ENCODE data around the gene LINS1.

The LINS1 gene

GRCh38 chr15:100524326-100524725 lies 77.7 kb downstream of the LINS1 start:
- Histone ChIP-seq H3K27ac (ENCODE audit: low read depth, low read length) (no peak overlapping the region), H3K4me3 (ENCODE audit: low read depth in 1 of 2, low read length in 2 of 2) (no peak overlapping the region), H3K4me1 (ENCODE audit: insufficient read depth, low read length) (peaks cover 14% of the 10 kb centered on the region), H3K36me3 (ENCODE audit: insufficient read depth, low read length) (no peaks in the 10 kb centered on the region), H3K27me3 (ENCODE audit: control insufficient read depth in 1 of 2, insufficient read depth in 2 of 2, low read length in 2 of 2) (no peaks in the 10 kb centered on the region), H3K9ac (ENCODE audit: low read length) (no peak overlapping the region), H3K9me3 (ENCODE audit: low read length) (no peaks in the 10 kb centered on the region)

- Histone ChIP-seq H3K4me1 (ENCODE audit: insufficient read depth, low read length) (peaks cover 17% of the 10 kb centered on the region), H3K27ac (ENCODE audit: low read depth, low read length) (no peak overlapping the region)
Measured at GRCh38 chr15:100521907-100522306, 80.1 kb downstream of the LINS1 start.

GRCh38 chr15:100520132-100520921 lies 81.7 kb downstream of the LINS1 start:
- Histone ChIP-seq H3K27me3 (ENCODE audit: control insufficient read depth in 1 of 2, insufficient read depth in 2 of 2, low read length in 2 of 2) (no peaks in the 10 kb centered on the region), H3K4me1 (ENCODE audit: insufficient read depth, low read length) (peaks cover 11% of the 10 kb centered on the region), H3K9me3 (ENCODE audit: low read length) (no peaks in the 10 kb centered on the region), H3K4me3 (ENCODE audit: low read depth in 1 of 2, low read length in 2 of 2) (no peak overlapping the region), H3K9ac (ENCODE audit: low read length) (no peak overlapping the region), H3K36me3 (ENCODE audit: insufficient read depth, low read length) (no peaks in the 10 kb centered on the region), H3K27ac (ENCODE audit: low read depth, low read length) (no peak overlapping the region)

More at GRCh38 chr15:100521907-100522306, 80.1 kb downstream of the LINS1 start:
- Histone ChIP-seq H3K9ac (ENCODE audit: low read length) (no peak overlapping the region), H3K36me3 (ENCODE audit: insufficient read depth, low read length) (no peaks in the 10 kb centered on the region), H3K27me3 (ENCODE audit: control insufficient read depth in 1 of 2, insufficient read depth in 2 of 2, low read length in 2 of 2) (no peaks in the 10 kb centered on the region), H3K9me3 (ENCODE audit: low read length) (no peaks in the 10 kb centered on the region), H3K4me3 (ENCODE audit: low read depth in 1 of 2, low read length in 2 of 2) (no peak overlapping the region)

GRCh38 chr15:100517846-100518245 lies 84.1 kb downstream of the LINS1 start:
- Histone ChIP-seq H3K9me3 (ENCODE audit: low read length) (no peaks in the 10 kb centered on the region), H3K4me3 (ENCODE audit: low read depth in 1 of 2, low read length in 2 of 2) (no peak overlapping the region), H3K36me3 (ENCODE audit: insufficient read depth, low read length) (no peaks in the 10 kb centered on the region), H3K27ac (ENCODE audit: low read depth, low read length) (no peak overlapping the region), H3K27me3 (ENCODE audit: control insufficient read depth in 1 of 2, insufficient read depth in 2 of 2, low read length in 2 of 2) (no peaks in the 10 kb centered on the region), H3K4me1 (ENCODE audit: insufficient read depth, low read length) (peaks cover 11% of the 10 kb centered on the region), H3K9ac (ENCODE audit: low read length) (no peak overlapping the region)

Measured in muscle layer of colon (tissue), 2 donors.